Nephron progenitor cell (in vitro differentiated cells): Measurements from ENCODE around the gene EPC2.

ENCODE experiments used
- DNase-seq: peaks from one replicate; pipeline ENCODE4 v3.0.0; 2021
- H3K27ac Mint-ChIP-seq: 2 replicates; pipeline ENCODE4 v1.8.0; 2021; ENCODE audit warnings: mild to moderate bottlenecking, moderate library complexity, mixed read lengths
- H3K27me3 Mint-ChIP-seq: 2 replicates; pipeline ENCODE4 v1.8.0; 2021; ENCODE audit warnings: mild to moderate bottlenecking, low read depth, mixed read lengths; ENCODE audit not compliant: poor library complexity
- H3K36me3 Mint-ChIP-seq: 2 replicates; pipeline ENCODE4 v1.8.0; 2021; ENCODE audit warnings: low read depth, mixed read lengths
- H3K4me1 Mint-ChIP-seq: 2 replicates; pipeline ENCODE4 v1.8.0; 2021; ENCODE audit warnings: mixed read lengths
- H3K4me3 Mint-ChIP-seq: 2 replicates; pipeline ENCODE4 v1.8.0; 2021; ENCODE audit warnings: mild to moderate bottlenecking, moderate library complexity, mixed read lengths
- H3K9me3 Mint-ChIP-seq: 2 replicates; pipeline ENCODE4 v1.8.0; 2021; ENCODE audit warnings: mild to moderate bottlenecking, moderate library complexity, mixed read lengths
- CTCF ChIP-seq: fragments of 200-600 bp; sonication (generic); IDR thresholded peaks from 2 replicates; pipeline ENCODE4 v1.5.0; 2021; ENCODE audit warnings: antibody characterized with exemption

The EPC2 gene

GRCh38 chr2:148650881-148651280, 6.3 kb downstream of the EPC2 start:
- Mint-ChIP-seq H3K9me3 (no peaks in the 10 kb centered on the region), H3K4me3 (no peak overlapping the region), H3K4me1 (peaks cover 42% of the 10 kb centered on the region), H3K36me3 (peaks cover 18% of the 10 kb centered on the region), H3K27me3 (no peaks in the 10 kb centered on the region), H3K27ac (peak overlapping the region; percentile 5)
- no peak for DNase-seq
- TF ChIP-seq CTCF = no peak

DNA sequence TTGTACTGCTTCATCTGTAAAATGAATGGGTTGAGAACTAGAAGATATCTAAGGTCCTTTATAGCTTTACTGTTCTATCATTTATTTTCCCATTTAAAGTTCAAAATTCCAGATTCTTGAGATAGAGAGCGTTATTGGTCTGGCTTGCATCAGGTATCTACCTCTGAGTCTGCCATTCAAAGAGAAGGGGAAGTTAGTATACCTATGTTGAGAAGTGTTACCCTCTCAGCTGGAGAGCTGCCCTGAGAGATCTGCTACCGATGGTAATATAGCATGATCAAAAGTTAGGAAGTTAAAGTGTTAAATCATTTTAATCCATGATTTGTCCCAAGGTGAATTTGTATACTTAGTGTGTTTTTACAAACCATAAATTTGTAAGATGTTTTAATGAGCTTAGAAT, 7.4 kb downstream of the EPC2 start:
- Mint-ChIP-seq H3K4me3 (no peak overlapping the region), H3K4me1 (peaks cover 44% of the 10 kb centered on the region), H3K27ac (no peak overlapping the region), H3K36me3 (peaks cover 13% of the 10 kb centered on the region), H3K9me3 (no peaks in the 10 kb centered on the region), H3K27me3 (no peaks in the 10 kb centered on the region)
- no peak for DNase-seq
- no peak for TF ChIP-seq CTCF

GRCh38 chr2:148653437-148653836, 8.9 kb downstream of the EPC2 start:
- TF ChIP-seq CTCF = no peak
- H3K4me3 Mint-ChIP-seq = no peak overlapping the region
- peaks cover 6% of the 10 kb centered on the region for H3K36me3 Mint-ChIP-seq
- H3K27me3 Mint-ChIP-seq = no peaks in the 10 kb centered on the region
- no peaks in the 10 kb centered on the region for H3K9me3 Mint-ChIP-seq
- H3K4me1 Mint-ChIP-seq = peaks cover 53% of the 10 kb centered on the region
- no peak overlapping the region for H3K27ac Mint-ChIP-seq
- DNase-seq = no peak

DNA sequence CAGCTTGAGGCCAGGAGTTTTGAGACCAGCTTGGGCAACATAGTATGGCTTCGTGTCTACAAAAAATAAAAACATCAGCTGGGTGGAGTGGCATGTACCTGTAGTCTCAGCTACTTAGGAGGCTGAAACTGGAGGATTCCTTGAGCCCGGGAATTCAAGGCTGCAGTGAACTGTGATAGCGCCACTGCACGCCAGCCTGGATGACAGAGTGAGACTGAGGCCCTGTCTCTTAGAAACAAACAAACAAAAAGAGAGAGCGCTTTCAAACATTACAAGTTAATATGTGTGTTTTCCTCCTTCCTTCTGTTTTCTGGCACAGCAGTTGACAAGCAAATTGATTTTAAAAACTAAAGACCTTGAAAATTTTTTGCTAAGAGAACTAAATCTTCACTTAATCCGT, 9.9 kb downstream of the EPC2 start:
- no peaks in the 10 kb centered on the region for H3K27me3 Mint-ChIP-seq
- DNase-seq = no peak
- TF ChIP-seq CTCF = no peak
- no peak overlapping the region for H3K27ac Mint-ChIP-seq
- no peaks in the 10 kb centered on the region for H3K36me3 Mint-ChIP-seq
- peaks cover 55% of the 10 kb centered on the region for H3K4me1 Mint-ChIP-seq
- H3K4me3 Mint-ChIP-seq = no peak overlapping the region
- no peaks in the 10 kb centered on the region for H3K9me3 Mint-ChIP-seq

DNA sequence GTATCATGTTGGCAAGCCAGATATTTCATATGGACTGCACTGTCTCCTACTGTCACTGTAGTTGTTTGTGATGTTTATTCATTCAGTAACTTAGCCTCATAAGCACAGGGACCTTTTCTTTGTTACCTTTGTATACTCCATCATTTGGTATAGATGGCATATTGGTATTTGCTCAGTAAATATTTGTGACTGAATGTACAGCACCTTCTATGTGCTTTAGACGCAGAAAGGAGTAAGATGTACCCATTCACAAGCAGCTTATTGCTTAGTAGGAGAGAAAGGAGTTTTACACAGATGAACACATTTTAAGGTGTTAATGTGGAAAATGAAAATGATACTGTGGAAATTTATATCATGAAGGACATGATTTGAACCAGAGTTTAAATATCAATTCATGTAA, 12.0 kb downstream of the EPC2 start:
- Mint-ChIP-seq H3K9me3 (peaks cover 5% of the 10 kb centered on the region), H3K4me3 (no peak overlapping the region), H3K27ac (no peak overlapping the region), H3K36me3 (peaks cover 8% of the 10 kb centered on the region), H3K4me1 (peaks cover 44% of the 10 kb centered on the region), H3K27me3 (no peaks in the 10 kb centered on the region)
- no peak for DNase-seq
- no peak for TF ChIP-seq CTCF

GRCh38 chr2:148658807-148659722, 14.5 kb downstream of the EPC2 start:
- no peak for DNase-seq
- Mint-ChIP-seq H3K4me1 (peaks cover 24% of the 10 kb centered on the region), H3K4me3 (no peak overlapping the region), H3K27me3 (no peaks in the 10 kb centered on the region), H3K27ac (no peak overlapping the region), H3K9me3 (peaks cover 9% of the 10 kb centered on the region), H3K36me3 (peaks cover 23% of the 10 kb centered on the region)
- TF ChIP-seq CTCF = no peak
